Lung (tissue), 12 donors: Measurements from ENCODE around the gene SNX9. TPM values are rescaled to one million over a fixed set of nuclear protein-coding genes. Genes with fewer than 3 reads are reported as not detected.
A peak's percentile ranks its signal among the peaks of the same experiment; 100 is the strongest.

Experiments used
- ATAC-seq: fragments of 200-7000 bp; cut with Tn5 transposase; one replicate; pipeline ENCODE4 v1.9.1; 2020; ENCODE audit warnings: moderate number of reproducible peaks; ENCODE audit not compliant: insufficient read depth, low FRiP score
- DNase-seq, 3 donors: peaks; one replicate each; pipeline ENCODE4 v3.0.0-alpha.2; 2013 to 2017
- H3K27ac ChIP-seq, 2 donors: one replicate each; pipeline ENCODE4 v1.5.1; 2013; ENCODE audit warnings: mild to moderate bottlenecking in 2 of 2, moderate library complexity in 2 of 2, control low read depth in 1 of 2, inconsistent platforms in 1 of 2, low read depth in 1 of 2, low read length in 1 of 2
- H3K27me3 ChIP-seq, 3 donors: one replicate each; pipeline ENCODE4 v1.5.1; 2013; ENCODE audit warnings: low read length in 2 of 3; ENCODE audit not compliant: control insufficient read depth in 3 of 3, insufficient read depth in 3 of 3
- H3K36me3 ChIP-seq, 4 donors: one replicate each; pipeline ENCODE4 v1.5.1; 2013; ENCODE audit warnings: low read length in 4 of 4, mild to moderate bottlenecking in 1 of 4, moderate library complexity in 1 of 4; ENCODE audit not compliant: control insufficient read depth in 4 of 4, insufficient read depth in 4 of 4
- H3K4me1 ChIP-seq, 5 donors: one replicate each; pipeline ENCODE4 v1.5.1; 2013; ENCODE audit warnings: low read length in 5 of 5, mild to moderate bottlenecking in 2 of 5, moderate library complexity in 1 of 5; ENCODE audit not compliant: control insufficient read depth in 5 of 5, insufficient read depth in 5 of 5
- H3K4me3 ChIP-seq: one replicate; pipeline ENCODE4 v1.5.1; 2013; ENCODE audit warnings: mild to moderate bottlenecking, control low read depth, moderate library complexity
- H3K9ac ChIP-seq, 2 donors: one replicate each; pipeline ENCODE4 v1.5.1; 2013; ENCODE audit warnings: low read length in 2 of 2, control low read depth in 1 of 2; ENCODE audit not compliant: insufficient read depth in 1 of 2
- H3K9me3 ChIP-seq, 4 donors: one replicate each; pipeline ENCODE4 v1.5.1; 2013; ENCODE audit warnings: low read length in 3 of 4, mild to moderate bottlenecking in 1 of 4, moderate library complexity in 1 of 4; ENCODE audit not compliant: control insufficient read depth in 4 of 4, insufficient read depth in 3 of 4
- WGBS, 2 donors: extraction: QIAGEN DNeasy Blood & Tissue Kit; methylation state at CpG; one replicate each; pipeline ENCODE4 v1.1.7; 2013; 5-methylcytosine and 5-hydroxymethylcytosine counted together
- polyA plus RNA-seq, 2 donors: library from polyadenylated mRNA; stranded (reverse); fragments of 200-250 nt; gene quantifications; one replicate each; pipeline ENCODE4 v1.2.1, GENCODE V29; 2013
- total RNA-seq, 2 donors: library from RNA; depleted of rRNA in 1 of 2; stranded (reverse); fragments of >200 nt in 1 of 2; gene quantifications; one replicate each; pipeline ENCODE4 v1.2.1, GENCODE V29; 2014 to 2021
- TF ChIP-seq, protein P1 (sequence below): IDR thresholded peaks from 2 replicates; pipeline ENCODE4 v1.5.1; 2012; ENCODE audit warnings: mild to moderate bottlenecking; ENCODE audit errors: control extremely low read depth, extremely low read depth
- donor health status: control.
- donor health status: control.
- donor health status: Bipolar disorder and iron deficiency.
- donor health status: healthy.
- donor health status: DM: yes; HTN: yes; CAD: no.

Gene SNX9
- total and polyA plus RNA-seq, 4 donors, result 13.8 to 35.0 (median 23.8) TPM

DNA sequence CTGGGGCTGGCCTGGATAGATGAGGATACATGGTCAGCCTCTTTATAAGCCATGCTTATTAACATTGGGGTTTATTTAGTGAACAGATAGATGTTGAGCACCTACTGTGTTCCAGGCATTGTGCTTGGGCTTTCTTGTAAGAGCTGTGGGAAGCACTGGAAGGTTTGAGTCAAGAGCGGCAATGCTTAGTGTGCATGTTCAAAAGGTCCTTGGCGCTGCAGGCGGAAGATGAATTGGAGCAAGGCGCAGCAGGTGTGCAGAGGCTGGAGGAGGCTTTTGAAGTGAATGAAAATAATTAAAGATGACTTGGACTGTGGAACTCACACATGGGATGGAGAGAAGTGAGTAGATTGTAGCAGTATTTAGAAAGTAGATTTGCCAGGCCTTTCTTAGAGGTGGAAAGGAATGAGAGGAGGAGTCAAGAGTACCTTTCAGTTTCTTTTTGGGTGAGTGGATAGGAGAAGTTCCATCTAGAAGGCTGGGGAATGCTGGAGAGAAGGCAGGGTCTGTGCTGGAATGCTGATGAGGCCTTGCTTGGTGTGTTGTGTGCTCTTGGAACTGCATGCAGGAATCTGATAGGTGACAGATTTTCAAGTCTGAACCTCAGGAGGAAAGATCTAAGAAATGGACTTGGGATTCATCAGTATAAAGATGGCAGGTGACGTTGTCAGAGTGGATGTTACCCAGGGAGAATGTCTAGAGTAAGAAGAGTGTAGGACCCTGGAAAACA, 26.4 kb downstream of the SNX9 start:
- no peak for DNase-seq
- Histone ChIP-seq H3K4me1 (peaks cover 4 to 17% (median 9%) of the 10 kb centered on the region in 5 donors), H3K9me3 (peaks cover 0 to 8% (median 6%) of the 10 kb centered on the region in 4 donors), H3K9ac (no peak overlapping the region), H3K27ac (peak overlapping the region in 1 of 2 donors; percentile 14), H3K27me3 (no peaks in the 10 kb centered on the region), H3K4me3 (no peak overlapping the region), H3K36me3 (no peaks in the 10 kb centered on the region)
- WGBS, 2 donors, result 98 to 99% methylated on average over 5 of the region's 5 CpGs
- TF ChIP-seq, protein P1, sequence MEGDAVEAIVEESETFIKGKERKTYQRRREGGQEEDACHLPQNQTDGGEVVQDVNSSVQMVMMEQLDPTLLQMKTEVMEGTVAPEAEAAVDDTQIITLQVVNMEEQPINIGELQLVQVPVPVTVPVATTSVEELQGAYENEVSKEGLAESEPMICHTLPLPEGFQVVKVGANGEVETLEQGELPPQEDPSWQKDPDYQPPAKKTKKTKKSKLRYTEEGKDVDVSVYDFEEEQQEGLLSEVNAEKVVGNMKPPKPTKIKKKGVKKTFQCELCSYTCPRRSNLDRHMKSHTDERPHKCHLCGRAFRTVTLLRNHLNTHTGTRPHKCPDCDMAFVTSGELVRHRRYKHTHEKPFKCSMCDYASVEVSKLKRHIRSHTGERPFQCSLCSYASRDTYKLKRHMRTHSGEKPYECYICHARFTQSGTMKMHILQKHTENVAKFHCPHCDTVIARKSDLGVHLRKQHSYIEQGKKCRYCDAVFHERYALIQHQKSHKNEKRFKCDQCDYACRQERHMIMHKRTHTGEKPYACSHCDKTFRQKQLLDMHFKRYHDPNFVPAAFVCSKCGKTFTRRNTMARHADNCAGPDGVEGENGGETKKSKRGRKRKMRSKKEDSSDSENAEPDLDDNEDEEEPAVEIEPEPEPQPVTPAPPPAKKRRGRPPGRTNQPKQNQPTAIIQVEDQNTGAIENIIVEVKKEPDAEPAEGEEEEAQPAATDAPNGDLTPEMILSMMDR, result no peak
- no peak for ATAC-seq

DNA sequence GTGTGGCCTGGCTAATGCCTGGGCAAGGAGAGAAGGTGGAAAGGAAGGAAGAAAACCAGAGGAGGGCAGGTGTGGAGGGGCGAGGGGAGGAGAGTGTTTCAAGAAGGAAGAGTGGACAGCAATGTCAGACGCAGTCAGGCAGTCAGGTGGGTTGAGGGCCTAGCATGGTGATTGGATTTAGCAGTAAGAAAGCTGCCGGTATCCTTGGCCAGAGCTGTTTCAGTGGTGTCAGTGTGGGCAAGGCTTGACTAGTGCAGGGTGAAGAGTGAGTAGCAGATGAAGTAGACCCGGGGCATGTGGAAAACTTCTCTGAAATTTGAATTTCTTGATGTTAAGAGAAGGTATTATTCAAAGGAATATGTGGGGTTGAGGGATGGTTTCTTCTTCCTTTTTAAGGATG, 27.0 kb downstream of the SNX9 start:
- ATAC-seq (no peak), DNase-seq (no peak)
- peaks cover 0 to 8% (median 6%) of the 10 kb centered on the region in 4 donors for H3K9me3 ChIP-seq
- H3K27ac ChIP-seq, result peak overlapping the region in 1 of 2 donors; percentile 14
- H3K27me3 ChIP-seq, result no peaks in the 10 kb centered on the region
- no peak overlapping the region for H3K4me3 ChIP-seq
- no peak overlapping the region for H3K9ac ChIP-seq
- WGBS, 2 donors, result 91 to 92% methylated on average over 4 of the region's 4 CpGs
- peaks cover 4 to 17% (median 9%) of the 10 kb centered on the region in 5 donors for H3K4me1 ChIP-seq
- no peaks in the 10 kb centered on the region for H3K36me3 ChIP-seq
- TF ChIP-seq, protein P1, result no peak

DNA sequence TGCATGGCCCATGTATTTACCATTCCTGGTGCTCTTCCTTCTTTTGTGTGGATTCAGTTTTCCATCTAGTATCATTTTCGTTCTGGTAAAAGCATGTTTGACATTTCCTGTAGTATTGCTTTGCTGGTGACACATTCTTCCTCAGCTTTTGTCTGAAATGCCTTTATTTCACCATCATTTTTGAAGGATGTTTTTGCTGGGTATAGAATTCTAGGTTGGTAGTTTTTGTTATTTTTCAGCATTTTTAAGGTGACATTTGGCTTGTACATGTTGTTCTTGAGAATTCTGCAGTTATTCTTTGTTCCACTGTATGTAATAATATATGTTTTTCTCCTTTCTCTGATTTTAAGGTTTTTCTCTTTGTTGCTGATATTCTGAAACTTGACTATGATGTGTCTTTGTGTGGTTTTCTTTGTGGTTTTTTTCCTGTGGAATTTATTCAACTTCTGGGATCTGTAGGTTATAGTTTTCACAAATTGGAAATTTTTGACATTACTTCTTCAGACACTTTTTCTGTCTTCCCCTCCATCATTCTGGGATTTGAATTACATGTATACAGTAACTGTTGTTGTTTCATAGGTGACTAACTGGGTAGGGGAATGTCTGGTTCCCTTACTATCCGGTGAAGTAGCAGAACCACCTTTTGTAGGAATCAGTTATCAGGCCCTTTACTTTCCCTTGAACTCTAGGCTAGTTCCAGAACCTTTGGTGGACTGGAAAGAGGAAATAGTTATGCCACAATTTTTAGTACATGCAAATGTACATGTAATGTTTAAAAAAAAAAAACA, 30.2 kb downstream of the SNX9 start:
- ATAC-seq (no peak), DNase-seq (no peak)
- TF ChIP-seq, protein P1, result no peak
- WGBS, 2 donors, result 86 to 88% methylated on average over 2 of the region's 2 CpGs
- Histone ChIP-seq H3K9ac (no peak overlapping the region), H3K9me3 (peaks cover 0 to 8% (median 6%) of the 10 kb centered on the region in 4 donors), H3K36me3 (no peaks in the 10 kb centered on the region), H3K4me1 (peaks cover 0 to 6% (median 5%) of the 10 kb centered on the region in 5 donors), H3K27ac (no peak overlapping the region), H3K4me3 (no peak overlapping the region), H3K27me3 (no peaks in the 10 kb centered on the region)
